Natural killer cell (primary cell): ENCODE data around the gene SF3A1. TPM values are rescaled to one million over a fixed set of nuclear protein-coding genes. Genes with fewer than 3 reads are reported as not detected.

Source experiments
- ATAC-seq, 3 donors: fragments of 150-1000 bp in 2 of 3; fragments of 200-7000 bp in 1 of 3; cut with Tn5 transposase; 1 replicate in 1 of 3; 2 replicates in 2 of 3; pipeline ENCODE4 v1.10.0; 2021; ENCODE audit warnings: mild to moderate bottlenecking in 2 of 3, moderate library complexity in 2 of 3
- DNase-seq, 2 donors: peaks; one replicate each; pipeline versions ENCODE4 v3.0.0 to v3.0.0-alpha.2; 2013 to 2021; ENCODE audit warnings: mixed read lengths in 1 of 2
- H3K27ac ChIP-seq: one replicate; pipeline ENCODE4 v1.5.1; 2013; ENCODE audit warnings: mild to moderate bottlenecking, low read length
- H3K27me3 ChIP-seq: one replicate; pipeline ENCODE4 v1.6.1; 2013; ENCODE audit warnings: low read length; ENCODE audit not compliant: control insufficient read depth, insufficient read depth
- H3K36me3 ChIP-seq: one replicate; pipeline ENCODE4 v1.6.1; 2013; ENCODE audit warnings: low read length; ENCODE audit not compliant: control insufficient read depth, insufficient read depth
- H3K4me1 ChIP-seq: one replicate; pipeline ENCODE4 v1.6.1; 2013; ENCODE audit warnings: low read length; ENCODE audit not compliant: control insufficient read depth, insufficient read depth
- H3K4me3 ChIP-seq: one replicate; pipeline ENCODE4 v1.5.1; 2013; ENCODE audit warnings: low read length
- H3K9me3 ChIP-seq: one replicate; pipeline ENCODE4 v1.6.1; 2013; ENCODE audit warnings: low read length; ENCODE audit not compliant: control insufficient read depth, insufficient read depth
- H3K27ac Mint-ChIP-seq, 2 donors: one replicate each; pipeline ENCODE4 v1.8.0; 2022; ENCODE audit warnings: mild to moderate bottlenecking in 2 of 2, mixed read lengths in 2 of 2, moderate library complexity in 1 of 2
- H3K27me3 Mint-ChIP-seq, 2 donors: one replicate each; pipeline ENCODE4 v1.8.0; 2022; ENCODE audit warnings: low read depth in 2 of 2, mixed read lengths in 2 of 2
- H3K36me3 Mint-ChIP-seq: one replicate; pipeline ENCODE4 v1.8.0; 2022; ENCODE audit warnings: mixed read lengths
- H3K4me1 Mint-ChIP-seq, 2 donors: one replicate each; pipeline ENCODE4 v1.8.0; 2022; ENCODE audit warnings: mixed read lengths in 2 of 2
- H3K4me3 Mint-ChIP-seq: one replicate; pipeline ENCODE4 v1.8.0; 2022; ENCODE audit warnings: mild to moderate bottlenecking, moderate library complexity, mixed read lengths
- H3K9me3 Mint-ChIP-seq, 2 donors: one replicate each; pipeline ENCODE4 v1.8.0; 2022; ENCODE audit warnings: mixed read lengths in 2 of 2
- WGBS: methylation state at CpG from one replicate; pipeline ENCODE4 v1.1.7; 2013; ENCODE audit warnings: missing lambda C conversion rate; ENCODE audit not compliant: insufficient coverage; 5-methylcytosine and 5-hydroxymethylcytosine counted together
- intact Hi-C: fragments of 100-400 bp; cut with micrococcal nuclease; formaldehyde crosslinking; loops from one replicate; pipeline ENCODE4 v1.14.2; 2022
- total RNA-seq, 4 donors: library from RNA; stranded (reverse); fragments of 120-200 nt in 1 of 4; gene quantifications; one replicate each; pipeline versions ENCODE4 v1.2.3 to v1.2.4, GENCODE V29; 2013 to 2022
- TF ChIP-seq, protein P1 (sequence below): fragments of 200-600 bp; IDR thresholded peaks from one replicate; pipeline ENCODE4 v1.8.0; 2022; ENCODE audit warnings: antibody characterized with exemption

SF3A1 gene
- total RNA-seq, 3 donors from 2014 or later (not counting 1 experiment from before 2014, with no cell fraction given), result 309 to 340 (median 319) TPM

DNA sequence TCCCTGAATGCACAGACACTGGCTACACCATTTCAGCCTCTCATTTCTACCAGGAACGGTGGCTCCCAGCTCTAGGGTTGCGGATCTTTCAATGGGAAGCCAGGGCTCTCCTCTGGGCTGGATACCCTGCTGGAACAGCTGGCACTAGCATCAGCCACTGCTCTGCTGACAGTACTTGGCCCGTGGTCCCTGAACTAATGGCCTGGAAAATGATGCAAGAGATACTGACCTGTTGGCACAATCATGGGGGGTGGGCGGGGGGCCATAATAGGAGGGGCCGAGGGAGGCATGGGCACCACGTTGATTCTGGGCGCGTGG lies 19.3 kb downstream of the SF3A1 start:
- no peak for ATAC-seq
- no peaks in the 10 kb centered on the region for H3K4me1 ChIP-seq
- H3K27me3 Mint-ChIP-seq, result no peaks in the 10 kb centered on the region
- WGBS, result 98% methylated on average over 8 of the region's 8 CpGs
- H3K36me3 ChIP-seq, result peaks cover 97% of the 10 kb centered on the region
- no peak overlapping the region for H3K4me3 ChIP-seq
- intact Hi-C loops, result no loop called here
- H3K27me3 ChIP-seq, result no peaks in the 10 kb centered on the region
- no peak overlapping the region for H3K27ac Mint-ChIP-seq
- H3K27ac ChIP-seq, result no peak overlapping the region
- DNase-seq, result no peak
- H3K9me3 Mint-ChIP-seq, result no peaks in the 10 kb centered on the region
- no peaks in the 10 kb centered on the region for H3K4me1 Mint-ChIP-seq
- H3K36me3 Mint-ChIP-seq, result no peaks in the 10 kb centered on the region
- no peaks in the 10 kb centered on the region for H3K9me3 ChIP-seq
- H3K4me3 Mint-ChIP-seq, result no peak overlapping the region
- TF ChIP-seq, protein P1, sequence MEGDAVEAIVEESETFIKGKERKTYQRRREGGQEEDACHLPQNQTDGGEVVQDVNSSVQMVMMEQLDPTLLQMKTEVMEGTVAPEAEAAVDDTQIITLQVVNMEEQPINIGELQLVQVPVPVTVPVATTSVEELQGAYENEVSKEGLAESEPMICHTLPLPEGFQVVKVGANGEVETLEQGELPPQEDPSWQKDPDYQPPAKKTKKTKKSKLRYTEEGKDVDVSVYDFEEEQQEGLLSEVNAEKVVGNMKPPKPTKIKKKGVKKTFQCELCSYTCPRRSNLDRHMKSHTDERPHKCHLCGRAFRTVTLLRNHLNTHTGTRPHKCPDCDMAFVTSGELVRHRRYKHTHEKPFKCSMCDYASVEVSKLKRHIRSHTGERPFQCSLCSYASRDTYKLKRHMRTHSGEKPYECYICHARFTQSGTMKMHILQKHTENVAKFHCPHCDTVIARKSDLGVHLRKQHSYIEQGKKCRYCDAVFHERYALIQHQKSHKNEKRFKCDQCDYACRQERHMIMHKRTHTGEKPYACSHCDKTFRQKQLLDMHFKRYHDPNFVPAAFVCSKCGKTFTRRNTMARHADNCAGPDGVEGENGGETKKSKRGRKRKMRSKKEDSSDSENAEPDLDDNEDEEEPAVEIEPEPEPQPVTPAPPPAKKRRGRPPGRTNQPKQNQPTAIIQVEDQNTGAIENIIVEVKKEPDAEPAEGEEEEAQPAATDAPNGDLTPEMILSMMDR, result no peak

DNA sequence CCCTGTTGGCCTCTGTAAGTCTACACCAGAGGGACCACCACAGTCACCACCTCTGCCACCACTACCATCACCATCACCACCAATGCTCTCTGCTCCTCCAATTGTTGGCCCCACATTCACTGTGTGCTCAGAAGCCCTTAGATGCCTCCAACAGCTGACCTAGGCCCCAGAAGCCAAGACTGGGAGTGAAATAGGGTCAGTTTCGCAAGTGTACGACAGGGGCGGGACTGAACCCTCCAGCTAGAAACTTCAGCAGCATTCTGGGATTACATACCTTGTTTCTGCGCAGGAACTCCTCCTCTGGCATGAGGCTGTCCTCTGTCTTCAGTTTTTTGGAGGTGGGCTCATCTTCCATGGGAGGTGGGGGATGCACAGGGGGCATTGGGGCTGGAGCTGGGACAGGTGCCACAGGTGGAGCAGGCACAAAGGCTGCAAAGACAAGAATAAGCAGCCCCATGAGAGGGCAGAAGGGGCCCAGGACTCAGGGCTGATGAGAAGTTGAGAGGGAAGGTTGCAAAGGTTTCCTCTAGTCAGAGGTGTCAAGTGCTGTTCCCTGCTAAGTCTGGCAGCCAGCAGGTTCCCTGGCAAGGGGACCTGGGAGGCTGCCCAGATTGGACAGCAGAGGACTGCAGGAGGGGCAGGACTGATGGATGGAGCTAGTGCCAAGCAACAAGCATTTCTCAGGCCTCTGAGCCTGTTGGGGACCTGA lies 19.8 kb downstream of the SF3A1 start:
- TF ChIP-seq, protein P1, result no peak
- ATAC-seq, result no peak
- Histone ChIP-seq H3K27ac (no peak overlapping the region), H3K36me3 (peaks cover 92% of the 10 kb centered on the region), H3K4me3 (no peak overlapping the region), H3K27me3 (no peaks in the 10 kb centered on the region), H3K4me1 (no peaks in the 10 kb centered on the region), H3K9me3 (no peaks in the 10 kb centered on the region)
- Mint-ChIP-seq H3K36me3 (no peaks in the 10 kb centered on the region), H3K9me3 (no peaks in the 10 kb centered on the region), H3K4me1 (no peaks in the 10 kb centered on the region), H3K27me3 (no peaks in the 10 kb centered on the region), H3K4me3 (no peak overlapping the region), H3K27ac (no peak overlapping the region)
- DNase-seq, result no peak
- WGBS, result 97% methylated on average over 4 of the region's 4 CpGs
- intact Hi-C loops, result no loop called here

DNA sequence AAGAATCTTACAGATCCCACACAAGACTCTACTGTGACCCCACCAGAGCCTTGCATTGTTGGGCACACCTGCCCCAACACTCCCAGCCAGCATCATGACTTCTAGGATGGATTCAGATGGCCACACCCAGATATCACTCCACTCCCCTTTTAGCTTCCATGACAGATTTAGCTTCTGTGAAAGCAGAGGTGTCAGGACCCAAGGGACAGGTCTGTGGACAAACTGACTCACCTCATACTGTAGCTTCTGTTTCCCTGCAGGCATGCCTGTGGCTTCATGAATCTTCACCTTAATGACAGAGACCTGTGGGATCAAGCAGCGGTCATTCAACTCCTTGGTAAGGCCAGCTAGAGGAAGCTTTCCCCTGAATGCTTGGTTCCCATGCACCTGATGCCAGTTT lies 21.5 kb downstream of the SF3A1 start:
- Histone ChIP-seq H3K36me3 (peaks cover 81% of the 10 kb centered on the region), H3K27ac (no peak overlapping the region), H3K9me3 (no peaks in the 10 kb centered on the region), H3K4me1 (no peaks in the 10 kb centered on the region), H3K4me3 (no peak overlapping the region), H3K27me3 (no peaks in the 10 kb centered on the region)
- DNase-seq (no peak), ATAC-seq (peak in 1 of 3 donors; percentile 7)
- no peaks in the 10 kb centered on the region for H3K36me3 Mint-ChIP-seq
- intact Hi-C loops, result no loop called here
- no peaks in the 10 kb centered on the region for H3K9me3 Mint-ChIP-seq
- H3K4me1 Mint-ChIP-seq, result no peaks in the 10 kb centered on the region
- H3K4me3 Mint-ChIP-seq, result no peak overlapping the region
- TF ChIP-seq, protein P1, result no peak
- no peaks in the 10 kb centered on the region for H3K27me3 Mint-ChIP-seq
- WGBS, result 100% methylated on average over 1 of the region's 1 CpG
- H3K27ac Mint-ChIP-seq, result no peak overlapping the region

DNA sequence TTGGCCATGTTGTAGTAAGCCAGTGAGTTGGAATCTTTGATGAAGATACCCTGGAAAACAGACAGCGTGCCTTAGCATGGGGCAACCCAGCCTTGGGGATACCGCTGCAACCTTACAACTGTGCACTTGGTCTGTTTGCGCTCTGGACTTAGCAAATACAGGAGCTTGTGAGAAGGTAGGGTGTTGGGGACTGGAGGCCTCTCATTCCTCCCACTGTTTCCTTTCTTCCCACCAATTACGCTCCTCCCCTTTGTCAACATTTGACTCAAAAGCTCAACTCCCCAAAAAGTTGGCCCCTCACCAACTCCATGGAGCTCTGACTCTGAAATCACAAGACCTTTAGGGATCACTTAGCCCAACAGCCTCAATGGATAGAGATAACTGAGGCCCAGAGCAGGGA lies 22.0 kb downstream of the SF3A1 start:
- intact Hi-C loops, result no loop called here
- H3K4me1 Mint-ChIP-seq, result no peaks in the 10 kb centered on the region
- Histone ChIP-seq H3K36me3 (peaks cover 75% of the 10 kb centered on the region), H3K27ac (no peak overlapping the region), H3K4me3 (no peak overlapping the region), H3K27me3 (no peaks in the 10 kb centered on the region), H3K9me3 (no peaks in the 10 kb centered on the region), H3K4me1 (no peaks in the 10 kb centered on the region)
- no peaks in the 10 kb centered on the region for H3K27me3 Mint-ChIP-seq
- H3K4me3 Mint-ChIP-seq, result no peak overlapping the region
- no peak for ATAC-seq
- WGBS, result 89% methylated on average over 3 of the region's 4 CpGs
- TF ChIP-seq, protein P1, result no peak
- no peak for DNase-seq
- no peak overlapping the region for H3K27ac Mint-ChIP-seq
- H3K9me3 Mint-ChIP-seq, result no peaks in the 10 kb centered on the region
- H3K36me3 Mint-ChIP-seq, result no peaks in the 10 kb centered on the region
